ENCODE measurements around the gene MAMDC2. TPM values are rescaled to one million over a fixed set of nuclear protein-coding genes. Genes with fewer than 3 reads are reported as not detected.
"Not testable (repeated sequence)": the region's sequence is repeated elsewhere in the genome, so short reads cannot be mapped to it uniquely, and the experiment has no call there.

MAMDC2 gene
- total RNA-seq, 1 experiment from 2014 or later: not detected

- Histone ChIP-seq H3K9me3 (no peaks in the 10 kb centered on the region), H3K27me3 (no peaks in the 10 kb centered on the region), H3K4me3 (no peak overlapping the region), H3K36me3 (no peaks in the 10 kb centered on the region)
- no peak for DNase-seq
Measured at GRCh38 chr9:70168521-70168920, 124.9 kb downstream of the MAMDC2 start.

- Histone ChIP-seq H3K36me3 (no peaks in the 10 kb centered on the region), H3K9me3 (no peaks in the 10 kb centered on the region), H3K27me3 (no peaks in the 10 kb centered on the region), H3K4me3 (no peak overlapping the region)
- no peak for DNase-seq
Measured at GRCh38 chr9:70169222-70169621, 125.6 kb downstream of the MAMDC2 start.

GRCh38 chr9:70170151-70170790 is 126.6 kb downstream of the MAMDC2 start:
- Histone ChIP-seq H3K4me3 (no peak overlapping the region), H3K36me3 (no peaks in the 10 kb centered on the region), H3K9me3 (no peaks in the 10 kb centered on the region), H3K27me3 (no peaks in the 10 kb centered on the region)
- no peak for DNase-seq

GRCh38 chr9:70172532-70172931 is 128.9 kb downstream of the MAMDC2 start:
- H3K27me3 ChIP-seq: no peaks in the 10 kb centered on the region
- H3K36me3 ChIP-seq: no peaks in the 10 kb centered on the region
- no peak overlapping the region for H3K4me3 ChIP-seq
- DNase-seq: no peak
- H3K9me3 ChIP-seq: no peaks in the 10 kb centered on the region

GRCh38 chr9:70177121-70177520 is 133.5 kb downstream of the MAMDC2 start:
- Histone ChIP-seq H3K4me3 (no peak overlapping the region), H3K9me3 (no peaks in the 10 kb centered on the region), H3K36me3 (no peaks in the 10 kb centered on the region), H3K27me3 (no peaks in the 10 kb centered on the region)
- DNase-seq: no peak

- DNase-seq: no peak
- Histone ChIP-seq H3K27me3 (no peaks in the 10 kb centered on the region), H3K36me3 (no peaks in the 10 kb centered on the region), H3K9me3 (no peaks in the 10 kb centered on the region), H3K4me3 (no peak overlapping the region)
Measured at GRCh38 chr9:70192707-70193106, 149.1 kb downstream of the MAMDC2 start.

GRCh38 chr9:70195456-70195855 is 151.8 kb downstream of the MAMDC2 start:
- H3K36me3 ChIP-seq: no peaks in the 10 kb centered on the region
- no peak overlapping the region for H3K4me3 ChIP-seq
- no peak for DNase-seq

GRCh38 chr9:70197216-70198044 is 153.8 kb downstream of the MAMDC2 start:
- no peaks in the 10 kb centered on the region for H3K36me3 ChIP-seq
- H3K4me3 ChIP-seq: no peak overlapping the region
- H3K27me3 ChIP-seq: no peaks in the 10 kb centered on the region
- no peaks in the 10 kb centered on the region for H3K9me3 ChIP-seq
- DNase-seq: no peak

More at GRCh38 chr9:70195456-70195855, 151.8 kb downstream of the MAMDC2 start:
- H3K9me3 ChIP-seq: no peaks in the 10 kb centered on the region
- H3K27me3 ChIP-seq: no peaks in the 10 kb centered on the region

- DNase-seq, H3K27me3 ChIP-seq, H3K9me3 ChIP-seq, H3K4me3 ChIP-seq, H3K36me3 ChIP-seq: not testable (repeated sequence)
Measured at GRCh38 chr9:70204743-70205142, 161.1 kb downstream of the MAMDC2 start.

GRCh38 chr9:70205366-70206020 is 161.8 kb downstream of the MAMDC2 start:
- Histone ChIP-seq H3K9me3 (no peaks in the 10 kb centered on the region), H3K4me3 (no peak overlapping the region), H3K27me3 (no peaks in the 10 kb centered on the region), H3K36me3 (no peaks in the 10 kb centered on the region)
- DNase-seq: no peak

- Histone ChIP-seq H3K9me3 (no peaks in the 10 kb centered on the region), H3K4me3 (no peak overlapping the region)
- no peak for DNase-seq
Measured at GRCh38 chr9:70217029-70217428, 173.4 kb downstream of the MAMDC2 start.

GRCh38 chr9:70218767-70219166 is 175.1 kb downstream of the MAMDC2 start:
- Histone ChIP-seq H3K36me3 (no peaks in the 10 kb centered on the region), H3K27me3 (no peaks in the 10 kb centered on the region)
- no peak for DNase-seq

More at GRCh38 chr9:70217029-70217428, 173.4 kb downstream of the MAMDC2 start:
- no peaks in the 10 kb centered on the region for H3K36me3 ChIP-seq
- H3K27me3 ChIP-seq: no peaks in the 10 kb centered on the region

GRCh38 chr9:70220216-70220615 is 176.6 kb downstream of the MAMDC2 start:
- H3K4me3 ChIP-seq: no peak overlapping the region
- H3K27me3 ChIP-seq: no peaks in the 10 kb centered on the region
- DNase-seq: no peak
- H3K9me3 ChIP-seq: no peaks in the 10 kb centered on the region
- no peaks in the 10 kb centered on the region for H3K36me3 ChIP-seq

More at GRCh38 chr9:70218767-70219166, 175.1 kb downstream of the MAMDC2 start:
- H3K9me3 ChIP-seq: no peaks in the 10 kb centered on the region
- no peak overlapping the region for H3K4me3 ChIP-seq

GRCh38 chr9:70222354-70222753 is 178.7 kb downstream of the MAMDC2 start:
- Histone ChIP-seq H3K36me3 (no peaks in the 10 kb centered on the region), H3K27me3 (no peaks in the 10 kb centered on the region), H3K4me3 (no peak overlapping the region), H3K9me3 (no peaks in the 10 kb centered on the region)
- DNase-seq: no peak

- no peak for DNase-seq
- no peaks in the 10 kb centered on the region for H3K27me3 ChIP-seq
- no peaks in the 10 kb centered on the region for H3K9me3 ChIP-seq
Measured at GRCh38 chr9:70228118-70228517, 184.5 kb downstream of the MAMDC2 start.

GRCh38 chr9:70228611-70229010 is 185.0 kb downstream of the MAMDC2 start:
- no peak overlapping the region for H3K4me3 ChIP-seq
- no peaks in the 10 kb centered on the region for H3K27me3 ChIP-seq
- H3K9me3 ChIP-seq: no peaks in the 10 kb centered on the region
- no peaks in the 10 kb centered on the region for H3K36me3 ChIP-seq
- DNase-seq: no peak

More at GRCh38 chr9:70228118-70228517, 184.5 kb downstream of the MAMDC2 start:
- H3K4me3 ChIP-seq: no peak overlapping the region
- no peaks in the 10 kb centered on the region for H3K36me3 ChIP-seq

- Histone ChIP-seq H3K9me3 (no peaks in the 10 kb centered on the region), H3K36me3 (no peaks in the 10 kb centered on the region), H3K27me3 (no peaks in the 10 kb centered on the region), H3K4me3 (no peak overlapping the region)
- no peak for DNase-seq
Measured at GRCh38 chr9:70229026-70229425, 185.4 kb downstream of the MAMDC2 start.
